Sigmoid colon (tissue), 4 donors: ENCODE measurements around the gene NACC2.

Experiments used
- POLR2A ChIP-seq, 2 donors: fragments of 450-650 bp; IDR thresholded peaks; one replicate each; pipeline ENCODE4 v1.6.1; 2016; ENCODE audit warnings: antibody characterized with exemption in 2 of 2, mild to moderate bottlenecking in 2 of 2, moderate library complexity in 2 of 2
- POLR2AphosphoS5 ChIP-seq, 4 donors: sonication (generic); formaldehyde crosslinking; IDR thresholded peaks; one replicate each; pipeline ENCODE4 v1.6.1; 2017; ENCODE audit warnings: antibody characterized with exemption in 4 of 4
- TF ChIP-seq, protein P1 (sequence below), 4 experiments: fragments of 450-650 bp in 3 of 4; fragments of 200-600 bp in 1 of 4; IDR thresholded peaks; one replicate each; pipeline ENCODE4 v1.5.1; 2016 to 2019; ENCODE audit warnings: antibody characterized with exemption in 4 of 4, mild to moderate bottlenecking in 3 of 4, moderate library complexity in 2 of 4

GRCh38 chr9:136045595-136046553 is 49.2 kb downstream of the NACC2 start:
- TF ChIP-seq, protein P1, sequence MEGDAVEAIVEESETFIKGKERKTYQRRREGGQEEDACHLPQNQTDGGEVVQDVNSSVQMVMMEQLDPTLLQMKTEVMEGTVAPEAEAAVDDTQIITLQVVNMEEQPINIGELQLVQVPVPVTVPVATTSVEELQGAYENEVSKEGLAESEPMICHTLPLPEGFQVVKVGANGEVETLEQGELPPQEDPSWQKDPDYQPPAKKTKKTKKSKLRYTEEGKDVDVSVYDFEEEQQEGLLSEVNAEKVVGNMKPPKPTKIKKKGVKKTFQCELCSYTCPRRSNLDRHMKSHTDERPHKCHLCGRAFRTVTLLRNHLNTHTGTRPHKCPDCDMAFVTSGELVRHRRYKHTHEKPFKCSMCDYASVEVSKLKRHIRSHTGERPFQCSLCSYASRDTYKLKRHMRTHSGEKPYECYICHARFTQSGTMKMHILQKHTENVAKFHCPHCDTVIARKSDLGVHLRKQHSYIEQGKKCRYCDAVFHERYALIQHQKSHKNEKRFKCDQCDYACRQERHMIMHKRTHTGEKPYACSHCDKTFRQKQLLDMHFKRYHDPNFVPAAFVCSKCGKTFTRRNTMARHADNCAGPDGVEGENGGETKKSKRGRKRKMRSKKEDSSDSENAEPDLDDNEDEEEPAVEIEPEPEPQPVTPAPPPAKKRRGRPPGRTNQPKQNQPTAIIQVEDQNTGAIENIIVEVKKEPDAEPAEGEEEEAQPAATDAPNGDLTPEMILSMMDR (IDR thresholded peaks at IDR 0.05): no peak
- TF ChIP-seq POLR2A (IDR thresholded peaks at IDR 0.05): no peak
- TF ChIP-seq POLR2AphosphoS5 (IDR thresholded peaks at IDR 0.05): no peak
